ENCODE data around the gene ZNF175.

GRCh38 chr19:51595190-51596175, 24.4 kb downstream of the ZNF175 start:
- no peak for TF ChIP-seq CTCF (IDR thresholded peaks at IDR 0.05; ENCODE audit: extremely low read depth in 1 of 2, insufficient read depth in 1 of 2, low read depth in 1 of 2, low read length in 2 of 2)
- no peak for TF ChIP-seq POLR2A (IDR thresholded peaks at IDR 0.05; ENCODE audit: low read depth, low read length)

Data from endothelial cell of umbilical vein (primary cell).